GM18868 (cell line): ENCODE measurements around the gene OCA2.
"Not testable (repeated sequence)": the region's sequence is repeated elsewhere in the genome, so short reads cannot be mapped to it uniquely, and the experiment has no call there.

ENCODE experiments used
- ATAC-seq: cut with Tn5 transposase; IDR thresholded peaks from one replicate; pipeline ENCODE4 v1.9.1; 2021; ENCODE audit warnings: mild to moderate bottlenecking, moderate library complexity; ENCODE audit not compliant: unreplicated experiment

OCA2 gene

GRCh38 chr15:27744641-27745040 lies 354.5 kb downstream of the OCA2 start:
- ATAC-seq = no peak

- no peak for ATAC-seq
Observed at GRCh38 chr15:27743638-27744037, 355.5 kb downstream of the OCA2 start.

GRCh38 chr15:27742751-27743477 lies 356.2 kb downstream of the OCA2 start:
- ATAC-seq = no peak

GRCh38 chr15:27741226-27741860 lies 357.8 kb downstream of the OCA2 start:
- ATAC-seq = no peak

- ATAC-seq = no peak
Observed at GRCh38 chr15:27734785-27735495, 364.2 kb downstream of the OCA2 start.

GRCh38 chr15:27731776-27732175 lies 367.3 kb downstream of the OCA2 start:
- ATAC-seq = no peak

- no peak for ATAC-seq
Observed at GRCh38 chr15:27730868-27731267, 368.2 kb downstream of the OCA2 start.

- ATAC-seq = no peak
Observed at GRCh38 chr15:27725731-27726130, 373.4 kb downstream of the OCA2 start.

GRCh38 chr15:27723821-27724220 lies 375.3 kb downstream of the OCA2 start:
- no peak for ATAC-seq

- ATAC-seq = no peak
Observed at GRCh38 chr15:27722102-27722501, 377.0 kb downstream of the OCA2 start.

GRCh38 chr15:27714675-27715074 lies 384.4 kb downstream of the OCA2 start:
- ATAC-seq = no peak

- ATAC-seq = not testable (repeated sequence)
Observed at GRCh38 chr15:27713850-27714249, 385.3 kb downstream of the OCA2 start.

GRCh38 chr15:27707257-27707656 lies 391.9 kb downstream of the OCA2 start:
- ATAC-seq = no peak

- no peak for ATAC-seq
Observed at GRCh38 chr15:27706300-27706699, 392.8 kb downstream of the OCA2 start.

- ATAC-seq = no peak
Observed at GRCh38 chr15:27705056-27705455, 394.1 kb downstream of the OCA2 start.
